Osteocyte (in vitro differentiated cells): ENCODE measurements around the gene ARHGAP35. TPM values are rescaled to one million over a fixed set of nuclear protein-coding genes. Genes with fewer than 3 reads are reported as not detected.
A peak's percentile ranks its signal among the peaks of the same experiment; 100 is the strongest.

Experiments
- DNase-seq: peaks from one replicate; pipeline ENCODE4 v3.0.0; 2021; ENCODE audit warnings: mixed read lengths; ENCODE audit not compliant: unreplicated experiment; ENCODE audit errors: extremely low spot score
- H3K27ac Mint-ChIP-seq: one replicate; pipeline ENCODE4 v1.8.0; 2021; ENCODE audit warnings: mild to moderate bottlenecking, mixed read lengths; ENCODE audit not compliant: unreplicated experiment
- H3K27me3 Mint-ChIP-seq: one replicate; pipeline ENCODE4 v1.8.0; 2021; ENCODE audit warnings: mixed read lengths; ENCODE audit not compliant: unreplicated experiment
- H3K36me3 Mint-ChIP-seq: one replicate; pipeline ENCODE4 v1.8.0; 2021; ENCODE audit warnings: mixed read lengths; ENCODE audit not compliant: unreplicated experiment
- H3K4me1 Mint-ChIP-seq: one replicate; pipeline ENCODE4 v1.8.0; 2021; ENCODE audit warnings: mixed read lengths; ENCODE audit not compliant: unreplicated experiment
- H3K4me3 Mint-ChIP-seq: one replicate; pipeline ENCODE4 v1.8.0; 2021; ENCODE audit warnings: mild to moderate bottlenecking, moderate library complexity, mixed read lengths; ENCODE audit not compliant: unreplicated experiment
- H3K9me3 Mint-ChIP-seq: one replicate; pipeline ENCODE4 v1.8.0; 2021; ENCODE audit warnings: mixed read lengths; ENCODE audit not compliant: unreplicated experiment
- total RNA-seq: library from RNA; stranded (reverse); gene quantifications from 2 replicates; pipeline ENCODE4 v1.2.1, GENCODE V29; 2021
- TF ChIP-seq, protein P1 (sequence below): fragments of 200-600 bp; sonication (generic); IDR thresholded peaks from 2 replicates; pipeline ENCODE4 v1.5.0; 2021; ENCODE audit warnings: antibody characterized with exemption, mild to moderate bottlenecking, moderate library complexity

Gene ARHGAP35
- total RNA-seq, 1 donor from 2014 or later = 107 TPM

GRCh38 chr19:46860125-46860845 lies 512 bp upstream of the ARHGAP35 start:
- Mint-ChIP-seq H3K9me3 (no peaks in the 10 kb centered on the region), H3K27ac (peak overlapping the region; percentile 85), H3K4me3 (peak overlapping the region; percentile 84), H3K4me1 (peaks cover 18% of the 10 kb centered on the region), H3K27me3 (no peaks in the 10 kb centered on the region), H3K36me3 (no peaks in the 10 kb centered on the region)
- DNase-seq = peak; percentile 99
- TF ChIP-seq, protein P1, sequence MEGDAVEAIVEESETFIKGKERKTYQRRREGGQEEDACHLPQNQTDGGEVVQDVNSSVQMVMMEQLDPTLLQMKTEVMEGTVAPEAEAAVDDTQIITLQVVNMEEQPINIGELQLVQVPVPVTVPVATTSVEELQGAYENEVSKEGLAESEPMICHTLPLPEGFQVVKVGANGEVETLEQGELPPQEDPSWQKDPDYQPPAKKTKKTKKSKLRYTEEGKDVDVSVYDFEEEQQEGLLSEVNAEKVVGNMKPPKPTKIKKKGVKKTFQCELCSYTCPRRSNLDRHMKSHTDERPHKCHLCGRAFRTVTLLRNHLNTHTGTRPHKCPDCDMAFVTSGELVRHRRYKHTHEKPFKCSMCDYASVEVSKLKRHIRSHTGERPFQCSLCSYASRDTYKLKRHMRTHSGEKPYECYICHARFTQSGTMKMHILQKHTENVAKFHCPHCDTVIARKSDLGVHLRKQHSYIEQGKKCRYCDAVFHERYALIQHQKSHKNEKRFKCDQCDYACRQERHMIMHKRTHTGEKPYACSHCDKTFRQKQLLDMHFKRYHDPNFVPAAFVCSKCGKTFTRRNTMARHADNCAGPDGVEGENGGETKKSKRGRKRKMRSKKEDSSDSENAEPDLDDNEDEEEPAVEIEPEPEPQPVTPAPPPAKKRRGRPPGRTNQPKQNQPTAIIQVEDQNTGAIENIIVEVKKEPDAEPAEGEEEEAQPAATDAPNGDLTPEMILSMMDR = no peak

DNA sequence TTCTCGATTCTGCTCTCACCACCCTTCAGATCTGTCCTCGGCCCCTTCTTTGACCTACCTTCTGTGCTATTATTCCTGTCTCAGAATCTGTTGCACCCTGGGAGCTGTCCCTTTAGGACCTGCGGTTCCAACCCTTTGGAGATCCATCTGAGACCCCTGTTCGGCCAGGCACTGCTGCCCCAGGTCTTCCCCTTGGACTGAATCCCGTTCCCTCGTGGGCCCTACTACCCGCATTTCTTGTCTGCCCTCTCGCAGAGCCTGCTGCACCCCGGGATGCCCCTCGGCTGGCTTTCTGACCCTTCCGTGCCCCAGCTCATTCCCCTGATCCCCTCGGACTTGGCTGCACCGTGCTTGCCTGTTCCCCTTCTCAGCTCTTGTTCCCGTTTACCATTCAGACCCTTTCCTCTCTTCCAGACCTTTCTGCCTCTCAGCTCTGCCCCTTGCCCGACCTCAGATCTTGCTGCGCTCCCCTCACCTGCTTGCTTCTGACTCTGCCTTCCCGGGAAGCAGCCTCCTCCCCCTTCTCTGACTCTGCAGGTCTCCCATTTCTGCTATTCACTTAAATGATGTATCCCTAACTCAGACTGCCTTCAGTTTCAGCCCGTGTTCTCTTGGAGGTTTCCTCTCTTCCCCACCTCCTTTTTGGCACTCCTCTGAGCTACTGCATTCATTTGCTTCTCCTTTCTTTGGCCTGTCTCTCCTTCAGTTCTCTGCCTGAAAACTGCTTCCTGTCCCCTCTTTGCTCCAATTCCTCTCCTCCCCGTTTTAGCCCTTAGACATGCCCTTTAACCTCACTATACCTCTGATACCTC lies 1.1 kb downstream of the ARHGAP35 start:
- H3K27ac Mint-ChIP-seq = no peak overlapping the region
- H3K4me3 Mint-ChIP-seq = no peak overlapping the region
- no peak for DNase-seq
- H3K36me3 Mint-ChIP-seq = peaks cover 2% of the 10 kb centered on the region
- H3K27me3 Mint-ChIP-seq = no peaks in the 10 kb centered on the region
- H3K9me3 Mint-ChIP-seq = no peaks in the 10 kb centered on the region
- peaks cover 6% of the 10 kb centered on the region for H3K4me1 Mint-ChIP-seq
- TF ChIP-seq, protein P1 = no peak

GRCh38 chr19:46862503-46862834 lies 1.7 kb downstream of the ARHGAP35 start:
- Mint-ChIP-seq H3K4me1 (peaks cover 6% of the 10 kb centered on the region), H3K36me3 (peaks cover 2% of the 10 kb centered on the region), H3K27me3 (no peaks in the 10 kb centered on the region), H3K4me3 (no peak overlapping the region), H3K27ac (no peak overlapping the region), H3K9me3 (no peaks in the 10 kb centered on the region)
- TF ChIP-seq, protein P1 = no peak
- DNase-seq = no peak

GRCh38 chr19:46862974-46863632 lies 2.3 kb downstream of the ARHGAP35 start:
- Mint-ChIP-seq H3K9me3 (no peaks in the 10 kb centered on the region), H3K4me1 (peaks cover 6% of the 10 kb centered on the region), H3K27ac (no peak overlapping the region), H3K36me3 (peaks cover 2% of the 10 kb centered on the region), H3K27me3 (no peaks in the 10 kb centered on the region), H3K4me3 (no peak overlapping the region)
- TF ChIP-seq, protein P1 = no peak
- no peak for DNase-seq
